Measurements from ENCODE around the gene AREL1. TPM values are rescaled to one million over a fixed set of nuclear protein-coding genes. Genes with fewer than 3 reads are reported as not detected.

Gene AREL1
- total RNA-seq, 1 experiment from 2014 or later = 45.9 TPM

- H3K36me3 ChIP-seq (ENCODE audit: control insufficient read depth in 1 of 2, insufficient read depth in 2 of 2, low read length in 2 of 2) = peaks cover 13 to 15% of the 10 kb centered on the region in 2 experiments
- no peak overlapping the region for H2AFZ ChIP-seq (ENCODE audit: low read depth, low read length, poor library complexity, severe bottlenecking)
- H3K79me2 ChIP-seq (ENCODE audit: insufficient read depth, low read length) = peaks cover 48% of the 10 kb centered on the region
- ATAC-seq (no peak), DNase-seq (ENCODE audit: low read depth, low spot score) (no peak)
- no TSS peak for BruUV-seq (replicated peaks)
- no peak overlapping the region for H3K9ac ChIP-seq (ENCODE audit: low read length)
- no peak overlapping the region for H3K4me2 ChIP-seq (ENCODE audit: low read length)
- H4K20me1 ChIP-seq (ENCODE audit: insufficient read depth) = no peaks in the 10 kb centered on the region
- CTCF ChIA-PET = no interaction called here
- no peak overlapping the region for H3K27ac ChIP-seq (ENCODE audit: low read depth, low read length)
- no peaks in the 10 kb centered on the region for H3K4me1 ChIP-seq (ENCODE audit: control insufficient read depth in 1 of 2, insufficient read depth in 2 of 2, low read length in 2 of 2)
- RAD21 ChIA-PET (ENCODE audit: low non-redundant PET in 1 of 2, low total read pairs in 2 of 2, uncharacterized antibody in 2 of 2, unreplicated experiment in 2 of 2) = no interaction called here
- POLR2A ChIA-PET = no interaction called here
- no peaks in the 10 kb centered on the region for H3K27me3 ChIP-seq (ENCODE audit: insufficient read depth, low read length)
- no peak overlapping the region for H3K4me3 ChIP-seq (replicated peaks in 1 of 2; ENCODE audit: low read depth in 1 of 2, low read length in 2 of 2)
- H3K9me2 ChIP-seq (ENCODE audit: insufficient read depth) = no peaks in the 10 kb centered on the region
- no peak for TF ChIP-seq POLR2A (IDR thresholded peaks at IDR 0.05; ENCODE audit: borderline replicate concordance, extremely low read depth, insufficient read depth, insufficient read length)
- TF ChIP-seq CEBPB (IDR thresholded peaks at IDR 0.05; ENCODE audit: low read depth) = no peak
- no peak for TF ChIP-seq RAD21 (IDR thresholded peaks at IDR 0.05; ENCODE audit: low read depth)
- TF ChIP-seq ZFX (IDR thresholded peaks at IDR 0.05) = no peak
- no peak for TF ChIP-seq SP1 (IDR thresholded peaks at IDR 0.05; ENCODE audit: low read depth)
- TF ChIP-seq, protein P1, sequence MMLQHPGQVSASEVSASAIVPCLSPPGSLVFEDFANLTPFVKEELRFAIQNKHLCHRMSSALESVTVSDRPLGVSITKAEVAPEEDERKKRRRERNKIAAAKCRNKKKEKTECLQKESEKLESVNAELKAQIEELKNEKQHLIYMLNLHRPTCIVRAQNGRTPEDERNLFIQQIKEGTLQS (IDR thresholded peaks at IDR 0.05) = no peak
- TF ChIP-seq POLR2AphosphoS5 (IDR thresholded peaks at IDR 0.05; ENCODE audit: low read depth, low read length) = no peak
- TF ChIP-seq EZH2 (IDR thresholded peaks at IDR 0.05) = no peak
- no peak for TF ChIP-seq MAX (IDR thresholded peaks at IDR 0.05)
- no peak for TF ChIP-seq REST (IDR thresholded peaks at IDR 0.05; ENCODE audit: low read depth)
- no peak for TF ChIP-seq YY1 (IDR thresholded peaks at IDR 0.05; ENCODE audit: extremely low read depth, insufficient replicate concordance, low read depth, low read length)
- TF ChIP-seq ZNF274 (IDR thresholded peaks at IDR 0.05; ENCODE audit: low read depth, low read length) = no peak
- TF ChIP-seq ELF1 (IDR thresholded peaks at IDR 0.05; ENCODE audit: borderline replicate concordance, low read depth) = no peak
- TF ChIP-seq SIN3A (IDR thresholded peaks at IDR 0.05; ENCODE audit: low read depth) = no peak
- TF ChIP-seq ZBTB33 (IDR thresholded peaks at IDR 0.05; ENCODE audit: extremely low read depth, insufficient replicate concordance, low read length) = no peak
- TF ChIP-seq TCF7L2 (IDR thresholded peaks at IDR 0.05; ENCODE audit: borderline replicate concordance, extremely low read depth, insufficient read depth, insufficient read length) = no peak
- TF ChIP-seq EZH2phosphoT487 (IDR thresholded peaks at IDR 0.05; ENCODE audit: borderline replicate concordance) = no peak
- TF ChIP-seq CBX3 (IDR thresholded peaks at IDR 0.05; ENCODE audit: low read depth) = no peak
- TF ChIP-seq SRF (IDR thresholded peaks at IDR 0.05; ENCODE audit: low read depth) = no peak
- intact Hi-C loops (cut with micrococcal nuclease) = no loop called here
- no peaks in the 10 kb centered on the region for H3K9me3 ChIP-seq (ENCODE audit: control insufficient read depth in 1 of 2, insufficient read depth in 1 of 2, low read depth in 1 of 2, low read length in 2 of 2)
Measured at GRCh38 chr14:74693191-74693590, 19.7 kb downstream of the AREL1 start.
